Measurements from ENCODE around the gene CAMTA1.

Gene CAMTA1

GRCh38 chr1:7491109-7491817 is 706.0 kb downstream of the CAMTA1 start:
- DNase-seq: no peak

GRCh38 chr1:7491818-7492173 is 706.5 kb downstream of the CAMTA1 start:
- DNase-seq: no peak

GRCh38 chr1:7493711-7494454 is 708.6 kb downstream of the CAMTA1 start:
- no peak for DNase-seq

GRCh38 chr1:7495962-7496361 is 710.7 kb downstream of the CAMTA1 start:
- no peak for DNase-seq

GRCh38 chr1:7497107-7497637 is 711.9 kb downstream of the CAMTA1 start:
- no peak for DNase-seq

- no peak for DNase-seq
Observed at GRCh38 chr1:7500381-7501083, 715.3 kb downstream of the CAMTA1 start.

- no peak for DNase-seq
Observed at GRCh38 chr1:7501084-7501491, 715.8 kb downstream of the CAMTA1 start.

- DNase-seq: no peak
Observed at GRCh38 chr1:7501723-7502603, 716.7 kb downstream of the CAMTA1 start.

GRCh38 chr1:7503691-7504437 is 718.6 kb downstream of the CAMTA1 start:
- DNase-seq: no peak

GRCh38 chr1:7504438-7504720 is 719.1 kb downstream of the CAMTA1 start:
- no peak for DNase-seq

- DNase-seq: no peak
Observed at GRCh38 chr1:7505094-7505770, 720.0 kb downstream of the CAMTA1 start.

GRCh38 chr1:7505771-7506453 is 720.7 kb downstream of the CAMTA1 start:
- DNase-seq: no peak

GRCh38 chr1:7506454-7507284 is 721.4 kb downstream of the CAMTA1 start:
- no peak for DNase-seq

- no peak for DNase-seq
Observed at GRCh38 chr1:7507285-7508019, 722.2 kb downstream of the CAMTA1 start.

GRCh38 chr1:7508052-7508933 is 723.0 kb downstream of the CAMTA1 start:
- no peak for DNase-seq

- DNase-seq: no peak
Observed at GRCh38 chr1:7508934-7509519, 723.8 kb downstream of the CAMTA1 start.

- DNase-seq: no peak
Observed at GRCh38 chr1:7509598-7509997, 724.3 kb downstream of the CAMTA1 start.

All from bone marrow (tissue), 2 donors.